ENCODE results near the gene IGFBP5. TPM values are rescaled to one million over a fixed set of nuclear protein-coding genes. Genes with fewer than 3 reads are reported as not detected.
A peak's percentile ranks its signal among the peaks of the same experiment; 100 is the strongest.

Gene IGFBP5
- total RNA-seq, 5 donors from 2014 or later (not counting 1 experiment from before 2014, with no cell fraction given): 3.3 to 6.6 (median 4.1) TPM; not detected in 2

DNA sequence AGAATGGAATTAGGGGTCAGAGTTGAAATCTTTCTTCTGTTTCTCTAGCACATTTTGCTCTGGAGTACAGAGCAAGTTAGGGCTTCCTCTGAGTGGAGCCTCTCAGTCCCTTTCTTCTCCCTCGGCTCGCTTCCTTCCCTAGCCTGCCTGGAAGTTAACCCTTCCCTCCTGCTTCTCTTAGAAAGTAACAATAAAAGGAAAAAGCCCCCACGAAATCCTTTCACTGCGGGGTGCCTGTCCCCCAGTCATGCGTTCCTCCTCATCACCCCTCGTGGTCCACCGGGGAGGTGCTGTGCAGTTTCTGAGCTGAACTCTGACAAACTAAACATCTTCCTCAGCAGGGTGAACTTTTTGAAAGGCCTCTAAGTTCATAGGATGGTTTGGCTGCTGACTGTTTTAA lies 60.2 kb downstream of the IGFBP5 start:
- H3K27me3 ChIP-seq (replicated peaks in 1 of 2; ENCODE audit: control insufficient read depth in 2 of 2, extremely low read depth in 1 of 2, insufficient read depth in 2 of 2, low read length in 1 of 2): peaks cover 0 to 75% of the 10 kb centered on the region in 2 experiments
- H3K9me3 ChIP-seq: no peaks in the 10 kb centered on the region
- Mint-ChIP-seq H3K27ac (peak overlapping the region in 1 of 2 donors; percentile 25), H3K4me1 (peaks cover 16 to 31% (median 28%) of the 10 kb centered on the region in 3 donors), H3K36me3 (no peaks in the 10 kb centered on the region), H3K9me3 (no peaks in the 10 kb centered on the region), H3K27me3 (peaks cover 53 to 71% of the 10 kb centered on the region in 2 donors), H3K4me3 (peak overlapping the region in 2 of 3 donors; percentile 31 to 81)
- no peak for ATAC-seq (replicated peaks in 1 of 4)
- H3K4me3 ChIP-seq (ENCODE audit: control insufficient read depth in 1 of 2, extremely low read depth in 1 of 2, low read length in 1 of 2): peak overlapping the region in 1 of 2 donors; percentile 58
- DNase-seq: no peak
- H3K27ac ChIP-seq (ENCODE audit: low read length): no peak overlapping the region
- H3K36me3 ChIP-seq (ENCODE audit: control insufficient read depth in 2 of 2, extremely low read depth in 1 of 2, insufficient read depth in 1 of 2, low read length in 1 of 2): peaks cover 0 to 1% of the 10 kb centered on the region in 2 donors
- CTCF ChIA-PET: no interaction called here
- peaks cover 10 to 17% of the 10 kb centered on the region in 2 experiments for H3K4me1 ChIP-seq (ENCODE audit: control insufficient read depth in 1 of 2, extremely low read depth in 1 of 2, insufficient read depth in 2 of 2, low read length in 2 of 2)
- POLR2A ChIA-PET: no interaction called here
- 27% methylated on average over 2 of the region's 7 CpGs for WGBS (ENCODE audit: insufficient coverage)

DNA sequence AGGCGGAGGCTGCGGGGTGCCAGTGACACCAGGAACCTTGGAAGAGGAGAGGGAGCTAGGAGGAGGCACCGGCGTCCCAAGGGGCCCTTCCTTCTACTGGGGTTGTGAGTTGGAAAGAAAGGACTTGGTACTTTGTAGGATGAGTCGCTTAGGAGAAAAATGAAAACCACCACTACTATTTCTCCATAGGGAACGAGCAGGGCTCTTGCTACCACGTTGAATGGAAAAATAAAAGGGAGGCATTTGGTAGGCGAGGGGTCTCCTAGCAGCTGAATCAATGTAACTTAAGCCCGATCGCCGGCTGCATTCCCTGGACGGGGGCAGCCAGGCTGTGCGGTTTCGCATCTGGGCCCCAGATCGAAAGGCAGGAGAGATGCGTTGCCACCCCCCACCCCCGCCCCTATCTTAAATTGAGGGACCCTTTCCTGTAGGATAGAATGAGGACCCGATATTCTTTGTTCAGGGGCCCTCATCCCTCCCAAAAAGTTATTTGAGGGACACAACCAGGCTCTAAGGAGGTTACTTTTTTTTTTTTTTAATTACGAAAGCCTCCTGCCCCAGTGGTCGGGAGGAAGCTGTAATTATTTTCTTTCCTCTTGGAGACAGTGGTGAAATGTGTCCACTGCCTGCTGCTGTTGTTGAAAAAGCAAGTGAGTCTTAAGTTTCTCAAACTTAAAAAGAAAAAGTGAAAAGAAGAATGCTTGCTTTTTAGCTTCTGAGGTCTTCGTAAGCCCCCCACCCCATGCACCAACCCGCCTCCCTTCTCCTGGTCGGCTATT lies 60.8 kb downstream of the IGFBP5 start:
- 23% methylated on average over 4 of the region's 23 CpGs for WGBS (ENCODE audit: insufficient coverage)
- Mint-ChIP-seq H3K27ac (no peak overlapping the region), H3K4me1 (peaks cover 16 to 31% (median 28%) of the 10 kb centered on the region in 3 donors), H3K27me3 (peaks cover 53 to 67% of the 10 kb centered on the region in 2 donors), H3K9me3 (no peaks in the 10 kb centered on the region), H3K36me3 (no peaks in the 10 kb centered on the region), H3K4me3 (peak overlapping the region; percentile 41 to 81 (median 64))
- CTCF ChIA-PET: no interaction called here
- Histone ChIP-seq H3K4me1 (ENCODE audit: control insufficient read depth in 1 of 2, extremely low read depth in 1 of 2, insufficient read depth in 2 of 2, low read length in 2 of 2) (peaks cover 10 to 17% of the 10 kb centered on the region in 2 experiments), H3K9me3 (no peaks in the 10 kb centered on the region), H3K4me3 (ENCODE audit: control insufficient read depth in 1 of 2, extremely low read depth in 1 of 2, low read length in 1 of 2) (peak overlapping the region in 1 of 2 donors; percentile 58), H3K27ac (ENCODE audit: low read length) (no peak overlapping the region), H3K27me3 (replicated peaks in 1 of 2; ENCODE audit: control insufficient read depth in 2 of 2, extremely low read depth in 1 of 2, insufficient read depth in 2 of 2, low read length in 1 of 2) (peaks cover 0 to 71% of the 10 kb centered on the region in 2 experiments), H3K36me3 (ENCODE audit: control insufficient read depth in 2 of 2, extremely low read depth in 1 of 2, insufficient read depth in 1 of 2, low read length in 1 of 2) (no peaks in the 10 kb centered on the region)
- ATAC-seq (replicated peaks in 1 of 4) (no peak), DNase-seq (no peak)
- POLR2A ChIA-PET: no interaction called here

DNA sequence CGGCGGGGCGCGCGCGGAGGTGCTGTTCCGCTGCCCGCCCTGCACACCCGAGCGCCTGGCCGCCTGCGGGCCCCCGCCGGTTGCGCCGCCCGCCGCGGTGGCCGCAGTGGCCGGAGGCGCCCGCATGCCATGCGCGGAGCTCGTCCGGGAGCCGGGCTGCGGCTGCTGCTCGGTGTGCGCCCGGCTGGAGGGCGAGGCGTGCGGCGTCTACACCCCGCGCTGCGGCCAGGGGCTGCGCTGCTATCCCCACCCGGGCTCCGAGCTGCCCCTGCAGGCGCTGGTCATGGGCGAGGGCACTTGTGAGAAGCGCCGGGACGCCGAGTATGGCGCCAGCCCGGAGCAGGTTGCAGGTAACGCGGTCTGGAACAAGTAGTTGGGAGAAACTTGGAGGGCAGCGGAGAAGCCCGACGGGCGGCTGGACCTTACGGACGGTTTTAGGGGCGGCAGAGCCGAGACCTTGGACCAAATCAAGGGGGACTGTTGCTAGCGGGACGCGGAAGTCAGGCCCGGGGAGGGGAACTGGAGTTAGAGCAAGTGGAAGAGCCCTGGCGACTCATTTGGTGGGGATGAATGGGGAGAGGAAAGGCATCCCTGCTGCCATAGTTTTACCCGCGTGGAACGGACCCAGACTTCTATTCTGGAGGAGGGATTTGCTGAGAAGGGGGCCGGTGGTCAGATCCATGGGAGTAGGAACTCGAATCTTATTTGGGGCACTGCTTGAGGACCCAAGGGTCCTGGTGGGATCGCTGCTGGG lies 61.6 kb downstream of the IGFBP5 start:
- Mint-ChIP-seq H3K4me1 (peaks cover 16 to 31% (median 28%) of the 10 kb centered on the region in 3 donors), H3K4me3 (peak overlapping the region; percentile 41 to 81 (median 64)), H3K27ac (no peak overlapping the region), H3K9me3 (no peaks in the 10 kb centered on the region), H3K36me3 (no peaks in the 10 kb centered on the region), H3K27me3 (peaks cover 53 to 67% of the 10 kb centered on the region in 2 donors)
- Histone ChIP-seq H3K4me1 (ENCODE audit: control insufficient read depth in 1 of 2, extremely low read depth in 1 of 2, insufficient read depth in 2 of 2, low read length in 2 of 2) (peaks cover 10 to 17% of the 10 kb centered on the region in 2 experiments), H3K4me3 (ENCODE audit: control insufficient read depth in 1 of 2, extremely low read depth in 1 of 2, low read length in 1 of 2) (peak overlapping the region in 1 of 2 donors; percentile 58), H3K36me3 (ENCODE audit: control insufficient read depth in 2 of 2, extremely low read depth in 1 of 2, insufficient read depth in 1 of 2, low read length in 1 of 2) (no peaks in the 10 kb centered on the region), H3K9me3 (no peaks in the 10 kb centered on the region), H3K27ac (ENCODE audit: low read length) (no peak overlapping the region), H3K27me3 (replicated peaks in 1 of 2; ENCODE audit: control insufficient read depth in 2 of 2, extremely low read depth in 1 of 2, insufficient read depth in 2 of 2, low read length in 1 of 2) (peaks cover 0 to 66% of the 10 kb centered on the region in 2 experiments)
- WGBS (ENCODE audit: insufficient coverage): 1% methylated on average over 71 of the region's 71 CpGs
- ChIA-PET POLR2A (no interaction called here), CTCF (no interaction called here)
- ATAC-seq (replicated peaks in 1 of 4): peak in 3 of 4 experiments; percentile 8 to 33 (median 15)
- DNase-seq: no peak

DNA sequence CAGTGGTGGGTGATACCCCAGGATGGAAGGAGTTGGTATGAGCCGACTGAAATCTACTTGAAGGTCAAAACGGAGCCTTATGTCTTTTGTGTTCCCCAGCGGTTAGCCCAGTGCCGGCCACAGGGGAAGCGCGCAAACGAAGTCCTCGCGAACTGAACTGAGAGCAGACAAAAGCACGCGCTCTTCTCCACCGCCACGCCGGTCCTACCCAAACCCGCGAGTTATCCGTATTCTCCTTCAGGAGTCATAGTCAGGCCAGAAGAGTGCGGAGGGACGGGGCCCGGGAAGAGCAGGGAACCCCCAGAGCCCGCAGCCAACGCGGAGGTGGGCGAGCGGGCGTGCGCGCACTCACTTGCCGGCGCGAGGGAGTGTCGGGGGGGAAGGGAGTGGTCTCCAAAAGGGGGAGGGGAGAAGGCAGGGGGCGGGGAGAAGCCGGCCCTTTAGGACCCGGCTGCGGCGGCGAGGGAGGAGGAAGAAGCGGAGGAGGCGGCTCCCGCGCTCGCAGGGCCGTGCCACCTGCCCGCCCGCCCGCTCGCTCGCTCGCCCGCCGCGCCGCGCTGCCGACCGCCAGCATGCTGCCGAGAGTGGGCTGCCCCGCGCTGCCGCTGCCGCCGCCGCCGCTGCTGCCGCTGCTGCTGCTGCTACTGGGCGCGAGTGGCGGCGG lies 62.3 kb downstream of the IGFBP5 start, which contains the start of gene IGFBP2:
IGFBP2 (plus strand) TSS at position 469 of the 664 bp plus-strand sequence; CDS start at position 573, 104 bp downstream.
- WGBS (ENCODE audit: insufficient coverage): 1% methylated on average over 53 of the region's 70 CpGs
- H3K36me3 Mint-ChIP-seq: no peaks in the 10 kb centered on the region
- ATAC-seq (replicated peaks in 1 of 4) (peak in 3 of 4 experiments; percentile 54 to 58 (median 58)), DNase-seq (peak in 4 of 35 experiments; percentile 3 to 29 (median 10))
- Histone ChIP-seq H3K36me3 (ENCODE audit: control insufficient read depth in 2 of 2, extremely low read depth in 1 of 2, insufficient read depth in 1 of 2, low read length in 1 of 2) (no peaks in the 10 kb centered on the region), H3K4me1 (ENCODE audit: control insufficient read depth in 1 of 2, extremely low read depth in 1 of 2, insufficient read depth in 2 of 2, low read length in 2 of 2) (peaks cover 10 to 17% of the 10 kb centered on the region in 2 experiments), H3K27me3 (replicated peaks in 1 of 2; ENCODE audit: control insufficient read depth in 2 of 2, extremely low read depth in 1 of 2, insufficient read depth in 2 of 2, low read length in 1 of 2) (peaks cover 0 to 61% of the 10 kb centered on the region in 2 experiments), H3K27ac (ENCODE audit: low read length) (no peak within 1 kb of the TSS), H3K4me3 (ENCODE audit: control insufficient read depth in 1 of 2, extremely low read depth in 1 of 2, low read length in 1 of 2) (peak within 1 kb of the TSS in 1 of 2 donors; percentile 58), H3K9me3 (no peaks in the 10 kb centered on the region)
- ChIA-PET POLR2A (no interaction called here), CTCF (no interaction called here)
- no peaks in the 10 kb centered on the region for H3K9me3 Mint-ChIP-seq
- peaks cover 55 to 64% of the 10 kb centered on the region in 2 donors for H3K27me3 Mint-ChIP-seq
- H3K27ac Mint-ChIP-seq: no peak within 1 kb of the TSS
- H3K4me1 Mint-ChIP-seq: peaks cover 16 to 31% (median 28%) of the 10 kb centered on the region in 3 donors
- peak within 1 kb of the TSS; percentile 69 to 82 (median 70) for H3K4me3 Mint-ChIP-seq

DNA sequence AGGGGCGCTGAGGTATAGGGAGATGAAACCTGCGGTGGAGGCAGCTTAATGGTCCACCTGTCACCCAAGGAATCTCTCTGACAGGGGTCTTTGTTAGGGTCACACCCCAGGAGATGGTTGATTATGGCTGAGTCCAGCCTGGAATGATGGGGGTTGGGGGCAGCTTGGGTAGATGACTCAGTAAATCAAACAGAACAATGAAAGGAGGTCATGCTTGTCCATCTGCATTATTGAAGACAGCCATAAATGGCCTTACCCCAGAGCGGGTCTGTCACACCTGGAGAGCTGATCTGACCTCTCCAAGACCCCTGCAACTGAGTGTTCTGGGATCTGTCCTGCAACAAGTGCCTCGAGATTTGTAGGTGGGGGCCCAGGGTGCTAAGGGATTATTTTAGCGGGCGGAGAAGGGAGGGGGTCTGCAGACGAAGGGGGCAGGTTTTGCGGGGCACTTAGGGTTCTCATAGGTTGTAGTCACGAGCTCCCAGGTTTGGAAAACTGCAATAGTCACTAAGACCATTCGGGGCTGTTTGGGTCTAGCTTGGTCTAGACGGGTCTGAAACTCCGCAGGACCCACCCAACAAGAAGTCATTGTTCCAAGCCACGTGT lies 62.9 kb downstream of the IGFBP5 start:
- no peaks in the 10 kb centered on the region for H3K36me3 ChIP-seq (ENCODE audit: control insufficient read depth in 2 of 2, extremely low read depth in 1 of 2, insufficient read depth in 1 of 2, low read length in 1 of 2)
- Mint-ChIP-seq H3K27me3 (peaks cover 53 to 57% of the 10 kb centered on the region in 2 donors), H3K4me3 (peak overlapping the region; percentile 69 to 82 (median 70)), H3K9me3 (no peaks in the 10 kb centered on the region), H3K27ac (no peak overlapping the region), H3K36me3 (no peaks in the 10 kb centered on the region), H3K4me1 (peaks cover 16 to 30% (median 28%) of the 10 kb centered on the region in 3 donors)
- ChIA-PET CTCF (no interaction called here), POLR2A (no interaction called here)
- ATAC-seq (replicated peaks in 1 of 4) (no peak), DNase-seq (no peak)
- no peak overlapping the region for H3K4me3 ChIP-seq (ENCODE audit: control insufficient read depth in 1 of 2, extremely low read depth in 1 of 2, low read length in 1 of 2)
- no peak overlapping the region for H3K27ac ChIP-seq (ENCODE audit: low read length)
- 36% methylated on average over 9 of the region's 13 CpGs for WGBS (ENCODE audit: insufficient coverage)
- H3K27me3 ChIP-seq (replicated peaks in 1 of 2; ENCODE audit: control insufficient read depth in 2 of 2, extremely low read depth in 1 of 2, insufficient read depth in 2 of 2, low read length in 1 of 2): peaks cover 0 to 55% of the 10 kb centered on the region in 2 experiments
- H3K9me3 ChIP-seq: no peaks in the 10 kb centered on the region
- peaks cover 10 to 17% of the 10 kb centered on the region in 2 experiments for H3K4me1 ChIP-seq (ENCODE audit: control insufficient read depth in 1 of 2, extremely low read depth in 1 of 2, insufficient read depth in 2 of 2, low read length in 2 of 2)

All from T-cell (primary cell).